Right hindlimb (tissue), 1 donor: Measurements from ENCODE around the gene ZIC4.
A peak's percentile ranks its signal among the peaks of the same experiment; 100 is the strongest.

Source experiments
- DNase-seq: peaks from one replicate; pipeline ENCODE4 v3.0.0-alpha.2; 2018

ZIC4 gene

DNA sequence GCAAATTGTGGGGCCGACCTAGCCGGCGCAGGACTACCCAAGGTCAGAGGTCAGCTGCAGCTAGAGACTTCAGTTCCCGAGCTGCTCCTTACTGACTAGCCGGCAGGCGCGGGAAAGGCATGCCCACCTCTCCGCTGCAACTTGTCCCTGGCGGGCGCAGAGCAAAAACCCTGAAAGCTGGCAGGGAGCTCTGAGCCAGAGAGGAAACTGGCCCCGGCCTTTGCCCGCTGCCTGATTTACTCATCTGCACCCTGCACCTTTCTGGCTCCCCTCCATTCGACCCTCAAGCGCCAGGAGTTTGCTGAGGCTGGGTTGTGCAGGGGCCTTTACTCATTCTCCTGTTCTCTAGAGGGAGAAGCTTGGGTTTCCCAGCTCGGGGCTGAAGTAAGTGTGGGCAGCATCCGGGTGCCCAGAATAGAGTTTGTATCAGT lies 1.5 kb downstream of the ZIC4 start:
- no peak for DNase-seq

DNA sequence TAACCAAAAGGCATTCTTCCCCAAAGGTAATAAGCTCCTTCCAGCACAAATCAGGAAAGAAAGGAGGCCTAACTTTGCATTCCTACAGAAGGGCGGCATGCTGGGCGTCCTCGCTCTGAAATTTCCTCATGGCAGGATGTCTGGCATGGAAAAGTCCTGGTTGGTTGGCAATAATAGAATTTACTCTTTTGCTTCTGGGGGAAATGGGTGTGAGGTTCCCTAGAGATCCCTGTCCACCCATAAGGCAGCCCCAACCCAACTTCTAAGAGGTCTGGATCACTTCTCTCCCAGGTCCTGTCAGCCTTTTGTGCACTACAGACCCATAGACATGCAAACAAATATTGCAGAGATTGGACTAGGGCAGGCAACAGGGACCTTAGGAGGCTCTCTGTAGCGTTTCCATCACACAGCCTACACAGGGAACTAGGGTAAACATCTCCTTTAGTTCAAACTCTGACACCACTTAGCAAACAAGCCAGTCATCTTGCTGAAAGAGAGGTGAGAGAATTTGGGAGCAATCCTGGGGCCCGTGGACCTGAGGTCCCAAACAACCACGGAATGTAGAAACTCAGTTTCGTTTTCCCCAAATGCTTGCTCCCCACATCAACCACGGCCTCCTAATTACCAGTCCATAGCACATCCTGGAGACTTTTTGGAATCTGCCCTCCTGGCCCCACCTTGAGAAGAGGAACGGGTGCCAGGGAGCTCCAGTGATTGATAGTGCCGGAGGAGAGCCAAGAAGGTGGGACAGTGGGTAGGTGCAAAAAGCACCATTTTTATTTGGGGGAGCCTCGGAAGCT lies 2.1 kb downstream of the ZIC4 start:
- no peak for DNase-seq

DNA sequence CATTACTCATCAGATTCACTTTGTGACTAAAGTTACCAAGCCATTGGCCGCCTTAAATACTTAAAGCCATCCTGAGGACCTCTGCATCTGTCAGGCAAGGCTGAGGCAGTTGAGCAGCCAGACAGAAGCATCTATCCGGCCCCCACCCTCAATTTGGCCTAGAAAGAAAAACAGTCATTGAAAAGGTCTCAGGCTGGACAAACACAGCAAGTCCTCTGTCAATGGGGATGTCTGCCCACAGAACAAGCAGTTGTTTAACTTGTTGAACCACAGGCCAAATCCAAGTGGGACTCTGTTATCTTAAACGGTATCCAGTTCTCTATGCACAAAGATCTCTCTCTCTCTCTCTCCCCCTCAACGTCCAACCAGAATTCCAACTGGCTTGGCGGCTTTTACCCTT lies 2.8 kb downstream of the ZIC4 start:
- DNase-seq = no peak

DNA sequence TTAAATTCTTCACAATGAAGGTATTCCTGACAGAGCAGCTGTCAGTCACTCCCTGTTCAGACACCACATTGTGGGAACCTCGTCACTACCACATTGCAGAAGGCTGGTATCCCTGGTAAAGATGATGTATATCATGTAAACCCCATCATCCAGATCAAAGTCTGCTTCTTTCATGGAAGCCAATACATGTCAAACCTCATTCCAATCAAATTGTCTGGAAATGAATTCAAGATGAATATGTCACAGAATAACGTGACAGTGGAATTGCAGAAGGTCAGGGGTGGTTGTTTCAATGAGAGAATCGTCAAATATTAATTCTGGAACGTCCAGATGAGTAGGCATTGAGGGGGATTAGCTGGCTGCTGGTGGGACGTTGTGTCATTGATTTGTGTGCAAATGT lies 4.2 kb downstream of the ZIC4 start:
- DNase-seq = no peak

DNA sequence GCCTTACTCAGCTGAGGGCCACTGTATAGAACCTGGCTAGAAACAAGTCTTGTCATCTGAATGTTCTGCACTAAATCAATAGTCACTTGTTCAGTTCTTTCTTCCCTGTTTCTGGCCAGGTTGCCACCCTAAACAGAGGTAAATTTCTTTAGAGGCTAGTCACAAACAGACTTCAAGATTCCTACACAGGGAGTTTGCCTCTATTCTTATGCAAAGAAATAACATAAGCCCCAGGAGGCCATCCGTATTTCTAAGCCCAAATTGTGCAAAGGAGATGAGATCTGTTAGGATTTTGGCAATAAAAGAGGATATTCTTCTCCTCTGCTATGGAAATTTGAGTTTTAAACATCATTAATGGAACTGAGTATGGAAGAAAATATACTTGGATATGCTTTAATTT lies 4.9 kb downstream of the ZIC4 start:
- DNase-seq = no peak

DNA sequence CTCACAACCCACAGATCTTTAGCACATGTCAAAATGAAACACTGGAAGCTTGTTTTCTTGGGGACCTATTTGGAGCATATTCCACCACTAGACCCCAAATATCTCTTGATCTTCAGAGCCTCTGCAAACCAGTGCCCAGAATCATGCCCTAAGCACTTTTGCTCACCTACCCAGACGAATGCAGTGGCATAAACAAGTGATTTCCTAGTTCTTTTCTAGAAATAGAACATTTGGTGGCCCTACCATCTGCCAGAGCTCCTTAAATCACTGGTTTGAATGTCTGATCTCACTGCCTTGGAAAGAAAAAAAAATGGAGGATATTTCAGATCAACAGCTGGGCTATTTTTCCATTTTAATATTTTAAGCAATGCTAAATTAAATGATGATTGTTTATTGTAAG lies 5.3 kb downstream of the ZIC4 start:
- no peak for DNase-seq

DNA sequence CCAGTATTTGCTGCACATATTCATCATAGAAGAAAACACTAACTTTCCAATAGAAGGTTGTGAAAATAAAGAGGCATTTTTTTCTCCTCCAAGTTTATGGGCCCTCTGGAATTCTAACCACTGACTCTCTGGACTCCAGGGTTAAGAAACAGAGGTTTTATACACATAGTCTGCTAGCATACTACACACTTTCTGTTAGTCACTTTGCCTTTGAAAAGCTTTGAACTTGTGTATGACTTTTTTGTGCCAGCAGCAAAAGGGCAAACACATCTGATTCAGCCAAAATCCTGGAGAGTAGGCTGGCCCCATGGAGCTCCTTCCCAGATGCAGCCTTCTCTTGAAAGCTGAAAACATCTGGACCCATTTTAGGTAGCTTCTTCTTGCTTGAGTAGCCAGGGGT lies 6.2 kb downstream of the ZIC4 start:
- no peak for DNase-seq

DNA sequence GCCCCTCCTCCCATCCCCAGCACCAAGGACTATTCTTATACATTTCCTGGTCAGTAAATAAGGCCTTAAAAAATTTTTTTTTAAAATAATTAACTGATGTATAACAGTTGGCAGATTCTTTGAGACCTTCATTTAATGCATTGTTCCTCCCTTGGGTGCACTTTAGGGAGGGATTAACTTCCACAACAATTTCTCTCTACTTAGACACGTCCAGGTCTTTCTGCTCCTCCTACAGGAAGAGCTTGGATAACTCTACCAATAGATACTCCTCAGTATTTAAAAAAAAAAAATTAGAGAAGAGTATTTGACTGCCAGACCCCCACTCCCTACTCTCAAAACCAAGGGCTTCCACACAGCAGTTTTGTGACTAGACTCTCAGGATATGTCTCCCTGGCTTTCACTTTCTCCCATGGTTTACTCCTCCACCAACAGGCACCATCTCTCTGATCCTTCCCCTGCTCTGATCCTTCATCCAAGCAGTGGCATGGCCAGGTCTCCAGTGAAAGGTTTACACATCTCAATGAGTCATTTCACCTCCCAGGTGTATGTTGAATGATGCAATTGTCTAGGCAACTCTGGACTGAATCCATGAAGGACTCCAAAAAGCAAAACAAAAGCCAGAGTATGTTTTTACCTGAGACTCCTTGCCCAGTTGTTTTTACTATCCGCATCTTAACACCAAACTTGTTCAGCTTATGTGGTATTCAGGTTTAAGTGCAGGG lies 7.4 kb downstream of the ZIC4 start:
- DNase-seq = no peak

DNA sequence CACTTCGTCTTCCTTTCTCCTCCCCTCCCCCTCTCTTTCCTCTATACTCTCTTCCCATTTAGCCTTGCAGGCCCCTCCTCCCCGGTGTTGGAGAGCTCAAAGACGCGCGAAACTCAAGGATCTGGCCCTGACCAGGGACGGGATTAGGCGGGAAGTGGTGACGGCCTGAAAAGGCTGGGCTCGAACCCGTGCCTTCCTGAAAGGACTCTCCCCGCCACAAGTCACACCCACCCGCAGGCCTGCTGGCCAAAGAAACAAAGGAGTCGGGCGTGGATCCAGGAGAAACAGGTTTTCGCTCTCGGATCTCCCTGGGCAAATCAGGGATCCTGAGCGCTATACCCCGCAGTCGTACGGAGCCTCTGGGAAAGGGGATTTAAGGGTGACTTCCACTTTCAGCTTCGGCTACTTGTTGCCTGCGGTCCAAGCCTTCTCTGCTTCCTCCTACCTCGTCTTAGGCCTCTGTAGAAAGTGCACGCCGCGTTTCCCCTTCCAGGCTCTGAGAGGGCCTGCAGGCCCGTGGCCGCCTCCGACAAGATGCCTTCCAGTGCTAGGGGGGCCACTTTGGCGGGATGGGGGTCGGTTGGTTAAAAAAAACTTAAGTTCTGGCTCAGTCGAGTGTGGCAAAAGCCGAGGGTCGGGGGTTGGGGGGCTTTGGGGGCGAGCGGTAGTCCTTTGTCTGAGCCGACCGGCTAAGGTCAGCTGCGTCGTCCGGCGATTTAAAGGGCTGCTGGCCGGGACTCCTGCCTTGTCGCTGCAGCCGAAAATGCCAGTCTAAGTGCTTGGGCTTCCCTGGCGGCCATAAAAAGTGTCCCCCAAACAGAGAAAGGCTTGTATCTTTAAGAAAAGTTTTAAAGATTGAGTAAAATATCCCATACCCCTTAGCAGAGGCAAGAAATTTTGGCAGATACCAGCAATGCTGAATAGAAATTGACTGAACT lies 8.2 kb downstream of the ZIC4 start:
- DNase-seq = no peak

DNA sequence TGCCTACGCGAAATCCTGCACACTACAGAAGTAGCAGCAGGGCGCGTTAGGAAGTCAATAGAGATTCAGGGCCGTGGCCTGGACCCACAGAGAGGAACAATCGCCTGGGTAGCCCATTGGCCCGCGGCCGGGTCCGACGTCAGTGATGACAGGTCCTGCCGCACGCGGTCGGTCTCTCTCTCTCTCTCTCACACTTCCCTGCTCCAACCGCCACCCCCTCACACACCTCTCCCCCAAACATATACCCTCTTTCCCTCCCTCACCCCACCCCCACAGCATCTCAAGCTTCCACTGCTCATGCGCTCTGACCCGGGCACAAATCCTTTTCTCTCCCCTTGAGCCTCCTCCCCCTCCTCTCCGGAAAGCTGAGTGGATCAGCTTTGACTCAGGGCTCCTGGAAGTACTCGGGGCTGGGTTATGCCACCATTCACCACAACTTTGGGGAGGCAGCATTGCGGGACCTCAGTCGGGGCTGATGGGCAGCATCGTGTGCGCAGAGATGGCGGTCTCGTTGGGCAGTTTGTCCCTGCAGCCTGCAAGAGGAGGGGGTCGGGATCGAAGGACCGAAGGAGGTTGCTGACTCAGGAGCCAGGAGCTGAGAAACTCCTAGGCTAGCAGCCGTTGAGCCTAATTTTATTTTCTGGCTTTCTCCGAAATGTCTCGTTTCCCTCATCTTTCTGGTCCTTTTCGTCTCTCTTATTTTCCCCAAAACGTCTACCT lies 9.0 kb downstream of the ZIC4 start:
- peak; percentile 29 for DNase-seq

DNA sequence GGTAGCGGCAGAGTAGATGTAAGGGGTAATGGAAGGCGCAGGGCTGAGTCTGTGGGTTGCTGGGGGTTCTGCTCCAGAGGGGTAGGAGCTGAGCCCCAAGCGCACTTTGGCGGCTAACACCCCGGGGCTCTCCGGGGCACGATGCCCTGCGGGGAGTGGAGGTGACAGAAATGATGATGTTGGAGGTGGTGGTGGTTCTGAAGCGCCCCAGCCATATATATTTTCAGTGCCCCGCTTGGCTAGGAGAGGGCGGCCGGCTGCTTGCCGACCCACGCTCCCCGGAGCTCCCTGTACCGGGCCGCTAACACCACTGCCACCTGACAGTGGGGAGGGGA lies 9.7 kb downstream of the ZIC4 start:
- DNase-seq = no peak

DNA sequence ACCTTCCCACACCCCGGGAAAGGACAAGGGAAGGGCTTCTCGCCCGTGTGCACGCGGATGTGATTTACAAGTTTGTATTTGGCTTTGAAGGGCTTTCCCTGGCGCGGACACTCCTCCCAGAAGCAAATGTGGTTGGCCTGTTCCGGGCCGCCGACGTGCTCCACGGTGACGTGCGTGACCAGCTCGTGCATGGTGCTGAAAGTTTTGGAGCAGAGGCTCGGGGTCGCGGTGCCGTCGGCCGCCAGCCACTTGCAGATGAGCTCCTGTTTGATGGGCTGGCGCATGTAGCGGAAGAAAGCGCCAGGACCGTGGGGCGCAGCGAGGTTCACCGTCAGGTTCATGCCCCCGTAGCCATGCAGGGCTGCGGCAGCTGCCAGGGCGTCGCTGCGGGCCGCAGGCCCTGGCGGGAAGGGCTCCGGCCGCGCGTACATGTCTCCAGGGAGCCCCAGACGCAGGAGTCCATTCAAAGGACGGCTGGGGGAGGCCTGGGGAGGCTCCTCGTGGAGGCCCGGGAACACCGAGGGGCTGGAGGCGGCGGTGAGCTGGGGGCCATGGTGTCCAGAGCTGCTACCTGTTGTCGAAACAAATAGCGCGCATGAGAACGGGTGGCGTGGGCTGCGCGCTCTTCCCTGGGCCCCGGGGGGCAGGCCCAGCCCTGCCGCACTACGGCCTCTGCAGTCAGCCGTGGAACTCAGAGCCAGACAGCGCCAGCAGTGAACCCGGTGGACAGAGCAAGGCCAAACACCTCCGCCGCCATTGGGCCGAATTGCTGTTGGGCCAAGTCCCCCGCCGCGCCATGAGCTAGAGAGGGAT lies 10.2 kb downstream of the ZIC4 start:
- DNase-seq = peak; percentile 30

DNA sequence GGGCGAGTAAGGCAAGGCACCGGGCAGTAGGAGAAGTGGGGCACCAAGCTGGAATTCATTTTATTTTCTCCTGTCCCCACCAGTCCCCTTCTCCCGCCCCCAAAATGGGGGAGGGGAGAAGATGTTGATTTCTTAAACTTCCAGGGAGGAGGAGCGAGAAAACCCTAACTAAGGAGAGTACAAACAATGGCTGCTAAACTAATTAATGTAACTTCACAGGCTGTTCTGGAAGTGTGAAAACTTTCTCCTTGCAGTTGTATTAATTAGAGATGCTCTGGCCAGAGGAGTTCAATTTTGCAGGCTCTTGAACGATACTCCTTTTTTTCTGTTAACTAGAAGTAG lies 11.5 kb downstream of the ZIC4 start:
- no peak for DNase-seq

DNA sequence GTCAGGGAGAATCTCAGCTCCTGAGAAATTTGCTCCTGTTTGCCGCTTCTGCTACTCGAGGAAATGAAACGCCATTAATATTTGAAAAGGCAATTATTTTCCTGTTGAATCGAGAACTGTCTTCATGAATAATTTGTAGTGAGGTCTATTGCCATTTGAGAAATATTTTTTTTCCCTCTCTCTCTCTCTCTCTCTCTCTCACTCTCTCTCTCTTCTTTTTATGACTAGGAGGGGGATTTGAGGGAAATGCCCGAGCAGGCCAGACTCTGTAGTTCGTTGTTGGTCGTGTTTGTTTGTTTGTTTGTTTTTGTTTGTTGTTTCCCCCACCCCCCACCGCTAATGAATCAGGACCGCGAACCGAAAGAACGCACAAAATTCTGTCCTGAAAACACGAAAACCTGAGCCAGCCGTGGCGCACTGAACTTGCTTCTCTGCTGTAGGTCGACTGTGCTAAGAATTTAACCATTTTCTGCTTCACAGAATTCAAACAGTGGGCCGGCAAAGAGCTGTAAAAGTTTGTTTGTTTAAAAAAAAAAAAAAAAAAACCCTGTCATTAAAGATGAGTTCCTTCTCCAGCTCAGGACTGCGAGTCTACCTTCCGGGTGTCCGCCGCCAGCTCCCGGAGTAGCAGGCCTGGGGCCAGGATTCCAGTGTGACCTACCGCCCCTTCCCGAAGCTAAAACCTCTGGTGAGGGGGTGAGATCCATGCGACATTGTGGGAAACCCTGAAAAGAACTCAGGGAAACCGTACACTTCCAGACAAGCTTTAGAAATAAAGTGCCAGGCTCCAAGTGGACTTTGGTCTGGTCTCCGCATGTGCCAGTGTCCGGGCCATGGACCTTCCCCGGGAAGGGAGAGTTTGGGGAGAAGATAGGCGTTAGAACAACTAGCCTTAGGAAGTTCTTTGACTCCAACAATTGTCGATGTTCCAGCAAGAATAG lies 12.1 kb downstream of the ZIC4 start:
- no peak for DNase-seq

DNA sequence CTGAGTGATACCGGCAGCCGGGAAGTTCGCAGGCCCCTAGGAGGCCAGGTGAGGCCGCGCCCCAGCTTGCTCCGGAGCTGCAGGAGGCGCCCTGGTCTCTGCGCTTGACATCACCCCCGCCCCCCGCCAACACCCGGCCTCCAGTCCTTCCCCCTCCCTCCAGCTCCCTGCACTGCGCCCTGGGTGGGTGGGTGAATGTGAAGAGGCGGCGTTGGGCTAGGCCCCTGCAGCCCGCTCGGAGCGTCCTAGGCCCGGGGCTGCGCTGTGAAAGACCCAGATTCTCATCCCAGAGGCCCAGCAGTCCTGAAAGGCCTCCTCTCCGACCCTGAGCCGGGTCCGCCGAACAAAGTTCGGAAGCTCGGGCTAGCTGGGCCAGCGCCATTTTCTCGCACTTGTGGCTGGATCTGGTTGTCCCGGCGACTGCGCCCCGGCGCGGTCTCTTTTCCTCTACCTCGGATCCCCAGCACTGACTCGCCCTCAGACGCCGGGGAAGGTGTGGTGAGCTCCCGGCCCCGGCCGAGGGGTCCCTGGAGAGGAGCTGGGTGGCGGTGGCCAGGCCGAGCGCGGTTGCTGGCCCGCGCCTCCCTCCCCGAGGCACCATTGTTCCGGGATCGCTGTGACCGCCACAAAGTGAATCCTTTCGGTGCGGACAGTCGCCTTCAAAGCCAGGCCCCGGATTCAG lies 12.9 kb downstream of the ZIC4 start:
- DNase-seq = peak; percentile 61

DNA sequence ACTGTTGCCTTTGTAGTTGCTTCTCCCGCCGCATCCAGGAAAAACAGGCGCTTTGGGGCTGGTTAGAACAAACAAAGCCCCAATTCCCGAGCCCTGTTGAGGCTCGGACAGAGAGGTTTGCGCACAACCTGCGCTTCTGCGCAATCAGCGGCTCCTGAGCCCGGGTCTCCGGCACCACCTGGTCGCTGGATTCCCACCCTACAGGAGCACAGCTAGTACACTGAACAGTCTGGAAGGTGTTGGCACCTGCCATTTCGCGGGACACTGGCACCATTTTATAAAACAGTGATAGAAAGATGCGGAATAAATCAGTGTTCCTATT lies 13.8 kb downstream of the ZIC4 start:
- no peak for DNase-seq

DNA sequence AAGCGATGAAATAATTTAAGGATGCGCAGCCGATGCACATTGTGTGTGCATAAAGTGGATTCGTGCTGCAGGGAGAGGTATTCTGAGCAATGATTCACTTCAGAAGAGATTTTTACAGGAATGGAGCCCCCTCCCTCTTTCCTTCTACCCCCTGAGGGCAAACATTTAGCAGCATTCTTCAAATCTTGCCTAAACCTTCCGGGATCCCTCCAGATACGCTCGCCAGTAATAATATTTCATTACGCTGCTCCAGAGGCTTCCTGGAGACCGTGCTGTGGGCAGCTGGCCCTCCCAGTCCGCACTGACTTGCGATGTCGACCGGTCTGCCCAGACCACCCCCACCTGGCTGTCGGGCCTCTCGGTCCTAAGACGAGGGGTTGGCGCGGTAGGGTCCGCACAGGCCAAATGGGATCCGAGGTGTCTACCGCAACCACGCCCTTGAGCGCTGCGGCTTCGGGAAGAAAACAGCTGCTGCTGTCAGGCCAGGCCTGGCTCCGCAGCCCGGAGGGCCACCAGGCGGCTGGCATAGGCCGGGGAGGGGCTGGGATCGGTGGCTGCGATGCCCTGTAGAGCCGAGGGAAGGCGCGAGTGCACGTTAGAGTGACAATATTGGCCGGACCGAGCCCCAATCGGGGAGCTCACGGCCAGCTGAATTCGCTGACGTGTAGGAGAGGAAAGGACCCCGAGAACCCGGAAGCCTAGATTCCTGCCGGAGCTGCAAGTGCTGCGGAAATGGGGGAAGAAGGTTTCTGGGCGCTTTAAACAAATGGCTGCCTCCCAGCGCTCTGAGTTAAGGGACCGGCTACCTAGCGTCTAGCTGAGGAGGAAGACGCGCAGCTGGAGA lies 14.3 kb downstream of the ZIC4 start:
- peak; percentile 85 for DNase-seq

DNA sequence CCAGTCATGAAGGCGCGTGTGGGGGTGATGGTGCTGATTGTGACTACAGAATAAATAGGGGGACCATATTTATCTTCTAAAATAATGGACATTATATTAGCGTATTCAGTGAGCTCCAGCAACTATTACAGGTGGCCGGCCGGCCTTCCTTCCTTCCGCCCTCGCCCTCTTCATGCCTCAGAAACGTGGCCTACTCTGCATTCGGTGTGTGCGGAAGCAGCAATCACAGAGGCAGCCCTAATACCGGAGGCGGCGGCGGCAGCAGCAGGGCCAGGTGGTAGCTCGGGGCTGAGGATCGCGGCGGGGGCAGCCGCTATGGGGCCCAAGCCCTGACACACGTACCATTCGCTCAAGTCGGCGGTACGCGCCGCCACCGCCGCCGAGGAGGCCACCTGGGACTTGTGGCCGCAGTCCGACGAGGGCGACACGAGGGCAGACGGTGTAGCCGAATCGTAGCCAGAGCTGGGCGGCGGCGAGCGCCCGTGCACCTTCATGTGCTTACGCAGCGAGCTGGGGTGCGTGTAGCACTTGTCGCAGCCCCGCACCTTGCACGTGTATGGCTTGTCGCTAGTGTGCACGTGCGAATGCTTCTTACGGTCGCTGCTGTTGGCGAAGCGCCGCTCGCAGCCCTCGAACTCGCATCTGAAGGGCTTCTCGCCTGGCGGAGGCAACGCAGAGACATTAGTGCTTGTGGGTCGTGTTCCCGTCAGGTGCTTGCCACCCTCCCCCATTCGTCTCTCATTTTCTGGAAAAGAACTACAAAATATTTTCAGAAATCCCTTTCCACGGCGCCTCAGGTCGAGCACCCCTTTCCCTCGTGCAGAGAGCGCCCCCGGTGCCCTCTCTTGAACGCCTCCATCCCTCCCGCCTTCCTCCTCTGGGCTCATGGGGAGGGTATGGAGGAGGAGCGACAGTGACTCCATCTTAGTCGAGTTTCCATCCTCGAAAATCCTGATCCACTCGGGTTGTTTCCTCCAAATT lies 15.5 kb downstream of the ZIC4 start:
- DNase-seq = no peak
